ENCODE measurements around the gene APIP.

Gene APIP

DNA sequence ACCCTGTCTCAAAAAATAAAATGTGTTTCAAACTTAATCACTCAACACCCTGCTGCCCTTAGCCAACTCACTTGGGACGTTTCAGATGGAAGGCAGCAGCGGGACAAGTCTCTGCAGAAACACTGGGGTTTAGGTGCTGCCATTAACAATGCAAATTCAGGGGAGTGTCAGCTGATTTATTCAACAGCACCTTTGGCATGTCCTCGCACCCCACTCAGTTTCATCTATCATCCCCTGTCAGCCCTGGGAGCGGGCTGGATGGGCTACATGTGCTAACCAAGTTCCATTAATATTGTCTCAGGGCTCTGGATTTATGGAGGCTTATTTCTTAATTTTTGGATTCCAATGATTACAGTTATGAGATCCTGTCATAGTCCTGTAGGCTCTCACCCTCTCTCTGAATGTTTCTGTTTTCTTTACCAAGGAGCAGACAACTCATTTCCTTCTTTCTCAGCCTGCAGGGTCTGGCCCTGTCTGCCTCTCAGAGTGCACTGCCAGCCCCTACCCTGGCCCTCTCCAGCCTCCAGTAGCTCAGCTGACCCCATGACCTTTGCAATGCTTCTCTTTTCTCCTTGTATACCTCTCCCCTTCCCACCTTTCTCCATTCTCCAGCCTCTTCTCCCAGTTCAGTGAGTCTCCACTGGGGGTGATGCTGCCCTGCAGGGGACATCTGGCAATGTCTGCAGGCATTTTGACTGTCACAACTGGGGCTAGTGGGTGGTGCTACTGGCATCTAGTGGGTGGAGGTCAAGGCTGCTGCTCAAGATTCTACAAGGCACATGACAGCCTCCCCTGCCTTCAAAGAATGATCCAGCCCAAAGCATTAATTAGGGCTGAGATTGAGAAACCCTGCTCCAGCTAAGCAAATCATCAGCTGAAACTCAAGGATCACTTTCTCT, 79.0 kb downstream of the APIP start:
- no peak for DNase-seq

DNA sequence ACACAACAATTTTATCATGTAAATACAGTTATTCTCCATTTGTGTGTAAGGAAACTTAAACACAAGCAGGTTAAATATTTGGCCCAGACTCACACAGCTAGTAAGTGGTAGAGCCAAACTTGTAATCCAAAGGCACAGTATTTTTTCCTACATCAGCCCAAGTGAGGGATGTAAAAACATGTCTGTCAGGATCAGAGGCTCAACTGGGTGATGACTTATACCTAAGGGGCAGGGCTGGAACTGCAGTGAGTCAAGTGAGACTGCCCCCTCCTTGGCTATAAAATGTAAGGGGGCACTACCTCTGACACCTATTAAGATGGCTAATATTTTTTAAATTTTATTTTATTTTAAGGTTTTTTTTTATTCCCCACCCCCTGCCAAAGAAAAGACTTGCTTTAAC, 82.6 kb downstream of the APIP start:
- DNase-seq = no peak
